ENCODE measurements around the gene RNF157. TPM values are rescaled to one million over a fixed set of nuclear protein-coding genes. Genes with fewer than 3 reads are reported as not detected.
"Not testable (repeated sequence)": the region's sequence is repeated elsewhere in the genome, so short reads cannot be mapped to it uniquely, and the experiment has no call there.

Gene RNF157
- total RNA-seq, 1 donor: 0.27 TPM

GRCh38 chr17:76236603-76237002 lies 3.7 kb downstream of the RNF157 start:
- DNase-seq (ENCODE audit: low read depth in 2 of 3, low spot score in 2 of 3): no peak

GRCh38 chr17:76235883-76236282 lies 4.4 kb downstream of the RNF157 start:
- DNase-seq (ENCODE audit: low read depth in 2 of 3, low spot score in 2 of 3): no peak

GRCh38 chr17:76234354-76234679 lies 6.0 kb downstream of the RNF157 start:
- DNase-seq (ENCODE audit: low read depth in 2 of 3, low spot score in 2 of 3): no peak

- no peak for DNase-seq (ENCODE audit: low read depth in 2 of 3, low spot score in 2 of 3)
These were observed 6.5 kb downstream of the RNF157 start for GRCh38 chr17:76233588-76234353.

- DNase-seq (ENCODE audit: low read depth in 2 of 3, low spot score in 2 of 3): no peak
These were observed 8.0 kb downstream of the RNF157 start for GRCh38 chr17:76232342-76232741.

GRCh38 chr17:76226749-76227148 lies 13.5 kb downstream of the RNF157 start:
- not testable (repeated sequence) for DNase-seq (ENCODE audit: low read depth in 2 of 3, low spot score in 2 of 3)

- not testable (repeated sequence) for DNase-seq (ENCODE audit: low read depth in 2 of 3, low spot score in 2 of 3)
These were observed 14.8 kb downstream of the RNF157 start for GRCh38 chr17:76225373-76226086.

- no peak for DNase-seq (ENCODE audit: low read depth in 2 of 3, low spot score in 2 of 3)
These were observed 16.5 kb downstream of the RNF157 start for GRCh38 chr17:76223802-76224201.

GRCh38 chr17:76219670-76220383 lies 20.5 kb downstream of the RNF157 start:
- no peak for DNase-seq (ENCODE audit: low read depth in 2 of 3, low spot score in 2 of 3)

- DNase-seq (ENCODE audit: low read depth in 2 of 3, low spot score in 2 of 3): no peak
These were observed 23.2 kb downstream of the RNF157 start for GRCh38 chr17:76217081-76217480.

GRCh38 chr17:76213491-76213890 lies 26.8 kb downstream of the RNF157 start:
- no peak for DNase-seq (ENCODE audit: low read depth in 2 of 3, low spot score in 2 of 3)

GRCh38 chr17:76208120-76208519 lies 32.2 kb downstream of the RNF157 start:
- no peak for DNase-seq (ENCODE audit: low read depth in 2 of 3, low spot score in 2 of 3)

- no peak for DNase-seq (ENCODE audit: low read depth in 2 of 3, low spot score in 2 of 3)
These were observed 32.8 kb downstream of the RNF157 start for GRCh38 chr17:76207275-76208059.

GRCh38 chr17:76205542-76206144 lies 34.6 kb downstream of the RNF157 start:
- DNase-seq (ENCODE audit: low read depth in 2 of 3, low spot score in 2 of 3): not testable (repeated sequence)

- DNase-seq (ENCODE audit: low read depth in 2 of 3, low spot score in 2 of 3): no peak
These were observed 36.0 kb downstream of the RNF157 start for GRCh38 chr17:76204277-76204676.

- DNase-seq (ENCODE audit: low read depth in 2 of 3, low spot score in 2 of 3): no peak
These were observed 39.9 kb downstream of the RNF157 start for GRCh38 chr17:76200354-76200753.

- peak in 1 of 3 donors; percentile 54 for DNase-seq (ENCODE audit: low read depth in 2 of 3, low spot score in 2 of 3)
These were observed 40.8 kb downstream of the RNF157 start for GRCh38 chr17:76199469-76199868.

- no peak for DNase-seq (ENCODE audit: low read depth in 2 of 3, low spot score in 2 of 3)
These were observed 41.6 kb downstream of the RNF157 start for GRCh38 chr17:76198702-76199101.

GRCh38 chr17:76197911-76198310 lies 42.4 kb downstream of the RNF157 start:
- no peak for DNase-seq (ENCODE audit: low read depth in 2 of 3, low spot score in 2 of 3)

GRCh38 chr17:76196675-76197074 lies 43.6 kb downstream of the RNF157 start:
- DNase-seq (ENCODE audit: low read depth in 2 of 3, low spot score in 2 of 3): no peak

Data from hematopoietic multipotent progenitor cell (in vitro differentiated cells).